ENCODE results near the gene KRTCAP2. TPM values are rescaled to one million over a fixed set of nuclear protein-coding genes. Genes with fewer than 3 reads are reported as not detected.
A peak's percentile ranks its signal among the peaks of the same experiment; 100 is the strongest.

The KRTCAP2 gene
- total RNA-seq, 1 donor from 2014 or later: 128 TPM

- H3K27me3 Mint-ChIP-seq: peaks cover 3% of the 10 kb centered on the region
- H3K27ac Mint-ChIP-seq: peak within 1 kb of the TSS; percentile 99
- ChIA-PET POLR2A (interaction anchor here (0.6 to 5.4 kb wide), 23 partner anchors 8 to 1168 kb away, joined by 3 to 92 read pairs (median 5); partner anchors contain the start of genes CLK2, CREB3L4, EFNA3 and FLAD1), CTCF (interaction anchor here (0.6 to 4.5 kb wide), 10 partner anchors 20 to 74 kb away, joined by 3 to 40 read pairs (median 4); partner anchors contain the start of gene KRTCAP2)
- no peaks in the 10 kb centered on the region for H3K9me3 Mint-ChIP-seq
- ATAC-seq (ENCODE audit: low read depth): peak; percentile 86
- peaks cover 46% of the 10 kb centered on the region for H3K4me1 Mint-ChIP-seq
- peaks cover 38% of the 10 kb centered on the region for H3K36me3 Mint-ChIP-seq (ENCODE audit: low read depth)
- H3K4me3 Mint-ChIP-seq: peak within 1 kb of the TSS; percentile 96
- intact Hi-C loops (cut with micrococcal nuclease): loop anchor here (1.0 to 2.0 kb wide), 4 partner anchors 8 to 51 kb away; partner anchors contain the start of gene EFNA1
- peak; percentile 94 for DNase-seq
- TF ChIP-seq, protein P1, sequence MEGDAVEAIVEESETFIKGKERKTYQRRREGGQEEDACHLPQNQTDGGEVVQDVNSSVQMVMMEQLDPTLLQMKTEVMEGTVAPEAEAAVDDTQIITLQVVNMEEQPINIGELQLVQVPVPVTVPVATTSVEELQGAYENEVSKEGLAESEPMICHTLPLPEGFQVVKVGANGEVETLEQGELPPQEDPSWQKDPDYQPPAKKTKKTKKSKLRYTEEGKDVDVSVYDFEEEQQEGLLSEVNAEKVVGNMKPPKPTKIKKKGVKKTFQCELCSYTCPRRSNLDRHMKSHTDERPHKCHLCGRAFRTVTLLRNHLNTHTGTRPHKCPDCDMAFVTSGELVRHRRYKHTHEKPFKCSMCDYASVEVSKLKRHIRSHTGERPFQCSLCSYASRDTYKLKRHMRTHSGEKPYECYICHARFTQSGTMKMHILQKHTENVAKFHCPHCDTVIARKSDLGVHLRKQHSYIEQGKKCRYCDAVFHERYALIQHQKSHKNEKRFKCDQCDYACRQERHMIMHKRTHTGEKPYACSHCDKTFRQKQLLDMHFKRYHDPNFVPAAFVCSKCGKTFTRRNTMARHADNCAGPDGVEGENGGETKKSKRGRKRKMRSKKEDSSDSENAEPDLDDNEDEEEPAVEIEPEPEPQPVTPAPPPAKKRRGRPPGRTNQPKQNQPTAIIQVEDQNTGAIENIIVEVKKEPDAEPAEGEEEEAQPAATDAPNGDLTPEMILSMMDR (IDR thresholded peaks at IDR 0.05): no peak
Measured at GRCh38 chr1:155135415-155136028, 37.6 kb downstream of the KRTCAP2 start, which contains the start of gene SLC50A1. Gene SLC50A1, plus strand, starts transcription at chr1:155135852. Its CDS starts 60 bp downstream, at chr1:155135912.

DNA sequence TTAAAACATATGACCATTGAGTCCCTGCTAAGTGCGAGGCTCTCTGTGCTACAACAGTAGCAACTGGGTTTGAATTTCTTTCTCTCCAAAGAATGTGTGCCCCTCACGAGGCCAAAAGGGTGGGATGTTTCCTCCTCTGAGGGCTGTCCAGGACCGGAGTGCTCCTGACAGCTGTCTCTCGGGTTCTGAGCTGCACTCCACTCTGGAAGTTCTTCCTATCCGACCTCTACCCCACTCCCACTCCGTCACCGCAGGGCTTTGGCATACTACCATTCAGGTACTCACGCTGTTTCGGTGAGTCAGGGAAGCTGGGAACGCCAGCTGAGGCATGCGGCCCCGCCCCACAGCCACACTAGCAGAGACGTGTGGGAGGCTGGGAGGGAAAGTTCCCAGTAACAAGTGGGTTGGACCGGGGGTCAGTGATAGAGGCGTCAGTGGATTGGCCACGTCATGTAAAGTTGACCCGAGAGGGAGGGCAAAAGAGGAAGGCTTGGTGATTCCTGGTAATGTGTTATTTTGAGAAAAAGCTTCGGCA lies 38.2 kb downstream of the KRTCAP2 start:
- Mint-ChIP-seq H3K27me3 (peaks cover 6% of the 10 kb centered on the region), H3K4me3 (peak overlapping the region; percentile 96), H3K4me1 (peaks cover 40% of the 10 kb centered on the region), H3K27ac (peak overlapping the region; percentile 99), H3K9me3 (no peaks in the 10 kb centered on the region), H3K36me3 (ENCODE audit: low read depth) (peaks cover 33% of the 10 kb centered on the region)
- DNase-seq (no peak), ATAC-seq (ENCODE audit: low read depth) (no peak)
- intact Hi-C loops (cut with micrococcal nuclease): loop anchor here (1.0 kb wide), 2 partner anchors 8 to 32 kb away; partner anchors contain the start of gene EFNA1
- CTCF ChIA-PET: interaction anchor here (0.6 to 4.5 kb wide), 9 partner anchors 19 to 73 kb away, joined by 3 to 40 read pairs (median 4); partner anchors contain the start of gene KRTCAP2
- TF ChIP-seq, protein P1 (IDR thresholded peaks at IDR 0.05): no peak
- POLR2A ChIA-PET: interaction anchor here (0.7 to 5.4 kb wide), 15 partner anchors 8 to 138 kb away, joined by 3 to 92 read pairs (median 6); partner anchors contain the start of genes CLK2, EFNA3, KRTCAP2 and TRIM46

DNA sequence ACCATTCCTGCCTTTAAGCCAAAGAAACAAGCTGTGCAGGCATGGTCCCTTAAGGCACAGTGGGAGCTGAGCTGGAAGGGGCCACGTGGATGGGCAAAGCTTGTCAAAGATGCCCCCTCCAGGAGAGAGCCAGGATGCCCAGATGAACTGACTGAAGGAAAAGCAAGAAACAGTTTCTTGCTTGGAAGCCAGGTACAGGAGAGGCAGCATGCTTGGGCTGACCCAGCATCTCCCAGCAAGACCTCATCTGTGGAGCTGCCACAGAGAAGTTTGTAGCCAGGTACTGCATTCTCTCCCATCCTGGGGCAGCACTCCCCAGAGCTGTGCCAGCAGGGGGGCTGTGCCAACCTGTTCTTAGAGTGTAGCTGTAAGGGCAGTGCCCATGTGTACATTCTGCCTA lies 38.8 kb downstream of the KRTCAP2 start:
- TF ChIP-seq, protein P1 (IDR thresholded peaks at IDR 0.05): no peak
- H3K4me3 Mint-ChIP-seq: peak overlapping the region; percentile 96

DNA sequence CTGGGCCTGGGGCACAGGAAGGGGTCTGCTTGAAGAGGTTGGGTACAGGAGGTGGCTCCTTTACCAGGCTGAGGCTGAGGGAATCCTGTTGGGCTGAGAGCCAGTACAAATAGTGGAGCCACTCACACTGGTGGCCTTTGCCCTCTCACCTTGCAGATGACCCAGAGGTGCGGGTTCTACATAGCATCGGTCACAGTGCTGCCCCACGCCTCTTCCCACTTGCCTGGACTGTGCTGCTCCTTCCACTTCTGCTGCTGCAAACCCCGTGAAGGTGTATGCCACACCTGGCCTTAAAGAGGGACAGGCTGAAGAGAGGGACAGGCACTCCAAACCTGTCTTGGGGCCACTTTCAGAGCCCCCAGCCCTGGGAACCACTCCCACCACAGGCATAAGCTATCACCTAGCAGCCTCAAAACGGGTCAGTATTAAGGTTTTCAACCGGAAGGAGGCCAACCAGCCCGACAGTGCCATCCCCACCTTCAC lies 39.3 kb downstream of the KRTCAP2 start:
- TF ChIP-seq, protein P1 (IDR thresholded peaks at IDR 0.05): no peak
- no peak overlapping the region for H3K4me3 Mint-ChIP-seq
- H3K9me3 Mint-ChIP-seq: no peaks in the 10 kb centered on the region
- CTCF ChIA-PET: interaction anchor here (2.8 to 4.5 kb wide), 2 partner anchors 34 kb away, joined by 8 to 40 read pairs; no protein-coding TSS in a partner anchor
- H3K4me1 Mint-ChIP-seq: peaks cover 39% of the 10 kb centered on the region
- intact Hi-C loops (cut with micrococcal nuclease): no loop called here
- H3K27me3 Mint-ChIP-seq: peaks cover 14% of the 10 kb centered on the region
- H3K27ac Mint-ChIP-seq: no peak overlapping the region
- peaks cover 28% of the 10 kb centered on the region for H3K36me3 Mint-ChIP-seq (ENCODE audit: low read depth)
- no peak for ATAC-seq (ENCODE audit: low read depth)
- DNase-seq: no peak
- POLR2A ChIA-PET: interaction anchor here (1.6 to 5.4 kb wide), 5 partner anchors 9 to 60 kb away, joined by 4 to 92 read pairs (median 63); partner anchors contain the start of genes KRTCAP2 and TRIM46

More for the DNA sequence above, 38.8 kb downstream of the KRTCAP2 start:
- Mint-ChIP-seq H3K4me1 (peaks cover 38% of the 10 kb centered on the region), H3K27ac (no peak overlapping the region), H3K9me3 (no peaks in the 10 kb centered on the region), H3K27me3 (peaks cover 9% of the 10 kb centered on the region), H3K36me3 (ENCODE audit: low read depth) (peaks cover 30% of the 10 kb centered on the region)
- CTCF ChIA-PET: interaction anchor here (1.3 to 4.5 kb wide), 5 partner anchors 33 to 64 kb away, joined by 3 to 40 read pairs (median 6); no protein-coding TSS in a partner anchor
- ATAC-seq (ENCODE audit: low read depth): no peak
- intact Hi-C loops (cut with micrococcal nuclease): no loop called here
- no peak for DNase-seq
- POLR2A ChIA-PET: interaction anchor here (1.4 to 5.4 kb wide), 7 partner anchors 9 to 60 kb away, joined by 4 to 92 read pairs (median 23); partner anchors contain the start of genes KRTCAP2 and TRIM46
